GM06990 (cell line): ENCODE data around the gene RPL32.

Source experiments
- DNase-seq: peaks from one replicate; pipeline ENCODE4 v3.0.0-alpha.2; 2011; ENCODE audit not compliant: insufficient read length; ENCODE audit errors: extremely low read depth
- H3K27me3 ChIP-seq: replicated peaks from 2 replicates; pipeline ENCODE4 v1.6.0; 2011; ENCODE audit warnings: low read length; ENCODE audit not compliant: control insufficient read depth, insufficient read depth
- H3K36me3 ChIP-seq: 2 replicates; pipeline ENCODE4 v1.5.1; 2011; ENCODE audit warnings: low read length; ENCODE audit not compliant: control insufficient read depth, insufficient read depth
- H3K4me3 ChIP-seq: replicated peaks from 2 replicates; pipeline ENCODE4 v1.5.1; 2011; ENCODE audit warnings: low read depth, mild to moderate bottlenecking, control low read depth, low read length
- CTCF ChIP-seq: IDR thresholded peaks from 2 replicates; pipeline ENCODE4 v1.5.1; 2011; ENCODE audit warnings: low read length, control low read depth, mild to moderate bottlenecking, inconsistent platforms; ENCODE audit not compliant: insufficient read depth, poor library complexity, severe bottlenecking

The RPL32 gene

GRCh38 chr3:12878141-12878574 lies 36.8 kb upstream of the RPL32 start:
- H3K4me3 ChIP-seq, result no peak overlapping the region
- no peak for DNase-seq
- H3K27me3 ChIP-seq, result no peaks in the 10 kb centered on the region
- no peak for TF ChIP-seq CTCF
- no peaks in the 10 kb centered on the region for H3K36me3 ChIP-seq

GRCh38 chr3:12877040-12877439 lies 35.7 kb upstream of the RPL32 start:
- H3K36me3 ChIP-seq, result no peaks in the 10 kb centered on the region
- no peak for TF ChIP-seq CTCF
- no peak overlapping the region for H3K4me3 ChIP-seq
- H3K27me3 ChIP-seq, result no peaks in the 10 kb centered on the region
- no peak for DNase-seq

DNA sequence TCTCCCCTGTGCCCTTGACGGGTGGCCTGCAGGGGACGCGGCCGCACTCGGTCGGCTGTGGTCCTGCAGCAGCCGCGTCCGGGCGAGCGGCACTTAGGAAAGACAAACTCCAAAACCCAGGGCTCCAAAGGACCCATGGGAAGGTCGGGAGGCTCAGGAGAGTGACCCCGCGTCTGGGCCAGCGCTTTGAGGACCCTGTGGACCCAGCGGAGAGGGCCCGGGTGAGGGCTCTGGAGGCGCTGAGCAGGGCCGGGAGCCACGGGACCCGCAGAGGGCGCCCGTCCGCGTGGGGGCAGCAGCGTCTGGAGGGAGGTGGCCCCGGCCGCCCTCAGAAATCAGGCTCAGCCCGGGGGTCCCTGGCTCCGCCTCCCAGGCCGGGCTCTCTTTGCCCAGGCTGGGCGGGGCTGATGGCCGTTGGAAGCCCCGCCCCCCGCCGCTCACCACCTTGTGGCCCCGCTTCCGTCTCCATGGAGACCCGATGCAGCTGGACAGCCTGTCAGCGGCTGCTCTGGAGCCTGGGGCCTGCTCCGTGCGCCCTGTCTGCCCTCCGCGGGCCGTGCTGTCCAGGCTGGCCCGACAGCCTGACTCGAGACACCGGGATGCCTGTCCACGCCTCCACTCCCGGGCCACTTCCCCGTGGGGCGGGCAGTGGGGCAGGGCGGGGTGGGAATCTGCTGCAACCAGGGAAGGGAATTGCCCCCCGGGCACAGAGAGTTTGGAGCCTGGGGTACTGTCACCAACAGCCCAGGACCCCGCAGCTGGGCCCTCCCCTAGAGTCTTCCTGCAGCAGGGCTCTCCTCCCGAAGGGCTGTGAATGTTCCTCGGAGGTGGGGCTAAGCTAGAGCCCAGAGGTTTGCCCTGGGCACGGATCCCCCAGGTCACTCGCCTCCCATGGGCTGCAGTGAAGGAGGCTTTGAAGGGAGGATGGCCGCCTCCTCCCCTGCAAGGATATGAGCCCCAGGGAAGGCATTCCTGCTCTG lies 34.8 kb upstream of the RPL32 start:
- peak; percentile 39 for TF ChIP-seq CTCF
- Histone ChIP-seq H3K27me3 (no peaks in the 10 kb centered on the region), H3K4me3 (no peak overlapping the region), H3K36me3 (no peaks in the 10 kb centered on the region)
- DNase-seq, result no peak

DNA sequence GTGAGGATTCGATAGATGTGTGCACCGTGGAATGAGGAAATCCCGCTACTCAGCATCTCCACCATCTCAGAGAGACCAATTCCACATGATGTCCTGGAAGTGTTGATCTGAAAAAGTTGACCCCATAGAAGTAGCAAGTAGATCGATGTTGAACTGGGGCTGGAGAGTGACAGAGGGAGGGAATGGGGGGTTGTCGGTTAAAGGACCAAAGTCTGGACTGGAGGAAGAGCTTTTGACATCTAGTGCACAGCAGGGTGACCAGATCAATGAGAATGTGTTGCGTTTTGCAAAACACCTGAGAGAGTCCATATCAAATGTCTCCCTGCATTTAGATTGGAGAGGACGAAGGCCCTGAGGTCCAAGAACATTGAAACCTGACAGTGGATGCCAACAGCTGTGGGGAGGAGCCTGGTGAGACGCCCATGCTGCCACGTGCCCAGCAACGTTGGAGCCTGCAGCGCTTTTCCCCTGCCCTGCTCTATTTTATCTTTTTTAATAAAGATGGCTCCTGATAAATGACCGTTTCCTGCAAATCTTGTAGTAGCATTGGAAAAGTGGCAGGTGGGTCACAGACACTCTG lies 30.1 kb upstream of the RPL32 start:
- H3K27me3 ChIP-seq, result no peaks in the 10 kb centered on the region; the same call in 1 of the 2 replicates
- no peak for TF ChIP-seq CTCF
- DNase-seq, result no peak
- H3K36me3 ChIP-seq, result no peaks in the 10 kb centered on the region
- no peak overlapping the region for H3K4me3 ChIP-seq

DNA sequence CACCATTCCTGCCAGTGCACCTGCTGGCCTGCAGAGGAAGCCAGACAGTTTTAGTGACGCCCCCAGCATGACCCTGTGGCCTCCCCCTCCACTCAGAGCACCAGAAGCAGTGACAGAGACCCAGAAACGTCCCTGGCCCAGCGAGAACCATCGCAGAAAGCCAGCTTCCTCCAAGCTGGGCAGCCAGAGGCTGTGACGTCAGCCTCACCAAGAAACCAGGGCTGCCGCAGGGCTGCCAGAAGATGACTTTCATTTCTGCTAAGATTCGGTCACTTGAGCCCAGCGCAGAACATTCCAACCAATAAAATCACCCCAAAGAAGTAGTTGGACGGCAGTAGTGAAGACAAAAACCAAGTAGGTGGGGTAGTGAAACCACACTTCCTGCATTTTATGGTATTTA lies 29.6 kb upstream of the RPL32 start:
- no peak for TF ChIP-seq CTCF
- Histone ChIP-seq H3K27me3 (no peaks in the 10 kb centered on the region; the same call in 1 of the 2 replicates), H3K4me3 (no peak overlapping the region), H3K36me3 (no peaks in the 10 kb centered on the region)
- peak; percentile 46 for DNase-seq
